GM12873 (cell line): ENCODE results near the gene WDR43.

ENCODE experiments used
- TF ChIP-seq, protein P1 (sequence below): IDR thresholded peaks from 2 replicates; pipeline ENCODE4 v1.5.1; 2012; ENCODE audit warnings: low read depth, mild to moderate bottlenecking, moderate library complexity, low read length, control low read depth; ENCODE audit not compliant: insufficient read depth; ENCODE audit errors: missing control alignments

The WDR43 gene

DNA sequence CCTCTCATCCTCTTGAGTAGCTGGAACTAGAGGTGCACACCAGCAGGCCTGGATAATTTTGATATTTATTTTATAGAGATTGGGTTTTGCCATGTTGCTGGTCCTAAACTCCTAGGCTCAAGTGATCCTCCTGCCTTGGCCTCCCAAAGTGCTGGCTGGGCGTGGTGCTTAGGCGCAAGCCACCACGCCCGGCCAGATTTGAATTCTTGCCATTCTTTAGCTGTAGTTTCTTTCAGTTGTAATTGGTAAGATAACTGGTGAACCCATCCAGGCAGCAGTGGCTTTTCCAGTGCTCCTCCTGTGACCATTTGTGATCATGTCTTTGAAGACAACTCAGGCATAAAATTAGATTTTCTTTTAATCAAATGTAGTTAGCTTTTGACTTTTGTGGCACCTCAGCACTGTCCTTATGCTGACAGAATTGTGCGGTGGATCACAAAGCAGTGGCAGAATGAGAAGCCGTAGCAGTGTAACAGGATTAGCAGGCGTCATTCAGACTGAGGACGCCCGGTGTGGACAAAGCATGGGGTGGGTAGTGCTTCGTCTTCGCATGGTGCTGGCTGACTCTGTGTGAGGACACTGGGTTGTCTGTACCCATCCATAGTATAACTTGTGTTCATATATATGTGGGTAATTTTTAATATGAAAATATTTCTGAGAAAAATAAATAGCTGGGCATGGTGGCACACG, 56.6 kb downstream of the WDR43 start:
- TF ChIP-seq, protein P1, sequence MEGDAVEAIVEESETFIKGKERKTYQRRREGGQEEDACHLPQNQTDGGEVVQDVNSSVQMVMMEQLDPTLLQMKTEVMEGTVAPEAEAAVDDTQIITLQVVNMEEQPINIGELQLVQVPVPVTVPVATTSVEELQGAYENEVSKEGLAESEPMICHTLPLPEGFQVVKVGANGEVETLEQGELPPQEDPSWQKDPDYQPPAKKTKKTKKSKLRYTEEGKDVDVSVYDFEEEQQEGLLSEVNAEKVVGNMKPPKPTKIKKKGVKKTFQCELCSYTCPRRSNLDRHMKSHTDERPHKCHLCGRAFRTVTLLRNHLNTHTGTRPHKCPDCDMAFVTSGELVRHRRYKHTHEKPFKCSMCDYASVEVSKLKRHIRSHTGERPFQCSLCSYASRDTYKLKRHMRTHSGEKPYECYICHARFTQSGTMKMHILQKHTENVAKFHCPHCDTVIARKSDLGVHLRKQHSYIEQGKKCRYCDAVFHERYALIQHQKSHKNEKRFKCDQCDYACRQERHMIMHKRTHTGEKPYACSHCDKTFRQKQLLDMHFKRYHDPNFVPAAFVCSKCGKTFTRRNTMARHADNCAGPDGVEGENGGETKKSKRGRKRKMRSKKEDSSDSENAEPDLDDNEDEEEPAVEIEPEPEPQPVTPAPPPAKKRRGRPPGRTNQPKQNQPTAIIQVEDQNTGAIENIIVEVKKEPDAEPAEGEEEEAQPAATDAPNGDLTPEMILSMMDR: no peak

DNA sequence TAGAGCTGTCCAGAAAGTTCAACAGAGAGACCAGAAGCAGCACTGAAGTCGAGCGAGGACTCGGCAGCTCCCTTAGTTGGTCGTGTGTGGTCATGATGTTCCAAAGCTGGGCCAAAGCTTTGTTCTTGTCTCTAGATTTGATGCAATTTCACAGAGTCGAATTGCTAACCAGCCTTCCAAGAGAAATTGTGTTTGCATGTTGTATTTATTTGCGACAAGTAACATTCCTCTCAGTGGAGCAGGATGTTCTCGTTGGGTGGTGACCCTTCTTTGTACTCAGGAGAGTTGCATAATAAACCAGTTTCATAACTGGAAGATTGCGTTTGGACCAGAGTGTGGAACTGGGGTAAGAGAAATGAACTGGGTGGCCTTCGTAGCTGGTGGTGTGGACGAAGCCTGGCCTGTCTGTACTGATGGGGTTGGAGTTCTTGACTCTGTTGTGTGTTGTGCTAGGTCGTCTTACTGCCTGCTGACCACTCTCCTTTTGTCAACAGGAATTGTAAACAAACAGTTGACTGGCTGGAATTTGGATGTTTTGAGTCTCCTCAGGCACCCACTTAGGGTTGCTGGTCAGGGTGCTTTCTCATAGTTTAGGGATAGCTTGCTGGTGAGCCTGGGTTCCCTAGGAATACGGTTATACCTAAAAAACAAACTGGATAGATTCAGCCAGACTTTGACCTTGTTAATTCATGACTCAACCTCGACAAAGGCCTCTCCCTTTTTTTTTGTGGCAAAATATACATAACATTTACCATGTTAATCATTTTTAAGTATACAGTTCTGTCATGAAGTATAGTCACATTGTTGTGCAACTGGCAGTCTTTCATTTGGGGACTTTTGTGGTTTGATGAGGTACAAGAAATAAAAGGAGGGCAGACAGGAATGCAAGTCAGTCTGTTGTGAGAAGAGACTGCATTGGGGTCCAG, 57.7 kb downstream of the WDR43 start:
- TF ChIP-seq, protein P1: peak; percentile 13

DNA sequence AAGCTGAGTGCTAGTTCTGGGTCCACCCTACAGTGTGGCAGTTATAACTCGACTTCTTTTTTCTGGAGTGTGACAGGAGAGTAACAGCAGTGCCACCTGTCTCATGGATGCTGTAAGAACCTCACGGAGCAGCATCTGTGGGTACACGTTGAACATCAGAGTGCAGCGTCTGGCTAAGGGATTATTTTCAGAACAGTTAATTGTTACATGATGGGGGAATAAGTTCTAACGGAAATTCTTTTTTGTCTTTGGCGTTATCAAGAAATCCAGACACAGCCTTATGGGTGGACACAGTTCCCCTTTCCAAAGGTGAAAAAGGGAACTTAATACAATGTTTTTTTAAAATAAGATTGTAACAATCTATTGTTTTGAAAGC, 58.4 kb downstream of the WDR43 start:
- TF ChIP-seq, protein P1: no peak

DNA sequence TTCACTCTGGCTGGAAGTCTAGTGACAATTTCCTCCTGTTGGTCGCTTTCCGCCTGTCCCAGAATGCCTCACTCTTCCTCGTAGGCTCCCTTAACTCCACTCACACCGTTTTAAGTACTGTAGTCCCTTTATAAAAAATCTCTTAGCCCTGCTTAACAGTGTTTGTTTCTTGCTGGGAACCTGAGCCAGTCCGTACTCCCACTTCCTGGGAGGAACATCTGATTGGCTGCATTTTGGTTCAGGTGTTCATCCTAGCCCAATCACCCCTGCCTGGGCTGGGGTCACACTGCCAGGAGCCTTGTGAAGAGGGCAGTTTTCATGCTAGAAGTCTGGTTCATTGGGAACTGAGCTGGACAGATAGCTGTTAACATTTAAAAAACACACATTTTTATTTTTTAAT, 61.0 kb downstream of the WDR43 start:
- TF ChIP-seq, protein P1: no peak

DNA sequence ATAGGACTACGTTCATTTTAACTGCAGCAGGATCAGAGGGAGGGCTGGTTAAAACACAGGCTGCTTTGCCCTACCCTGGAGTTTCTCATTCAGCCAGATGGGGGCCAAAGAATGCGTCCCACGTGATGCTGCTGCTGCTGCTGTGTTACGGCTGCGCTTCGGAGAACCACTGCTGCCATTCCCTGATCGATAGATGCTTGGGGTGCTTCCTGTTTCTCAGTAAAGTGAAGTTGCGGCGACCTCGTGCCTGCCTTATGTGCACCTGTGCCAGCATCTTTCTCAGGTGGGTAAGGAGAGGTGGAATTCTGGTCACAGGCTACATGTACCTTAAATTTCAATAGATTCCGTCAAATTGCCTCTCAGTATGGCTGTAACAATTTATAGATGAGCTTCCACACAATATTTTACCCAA, 62.0 kb downstream of the WDR43 start:
- TF ChIP-seq, protein P1: peak; percentile 31

DNA sequence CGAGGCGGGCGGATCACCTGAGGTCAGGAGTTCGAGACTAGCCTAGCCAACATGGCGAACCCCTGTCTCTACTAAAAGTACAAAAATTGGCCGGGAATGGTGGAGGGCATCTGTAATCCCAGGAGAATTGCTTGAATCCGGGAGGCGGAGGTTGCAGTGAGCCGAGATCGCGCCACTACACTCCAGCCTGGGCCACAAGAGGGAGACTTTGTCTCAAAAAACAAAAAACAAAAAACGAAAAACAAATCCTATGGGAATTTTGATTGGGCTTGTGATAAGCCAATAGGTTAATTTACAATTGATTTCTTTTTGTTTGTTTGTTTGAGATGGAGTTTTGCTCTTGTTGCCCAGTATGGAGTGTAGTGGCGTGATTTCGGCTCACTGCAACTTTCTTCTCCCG, 62.4 kb downstream of the WDR43 start:
- TF ChIP-seq, protein P1: no peak

DNA sequence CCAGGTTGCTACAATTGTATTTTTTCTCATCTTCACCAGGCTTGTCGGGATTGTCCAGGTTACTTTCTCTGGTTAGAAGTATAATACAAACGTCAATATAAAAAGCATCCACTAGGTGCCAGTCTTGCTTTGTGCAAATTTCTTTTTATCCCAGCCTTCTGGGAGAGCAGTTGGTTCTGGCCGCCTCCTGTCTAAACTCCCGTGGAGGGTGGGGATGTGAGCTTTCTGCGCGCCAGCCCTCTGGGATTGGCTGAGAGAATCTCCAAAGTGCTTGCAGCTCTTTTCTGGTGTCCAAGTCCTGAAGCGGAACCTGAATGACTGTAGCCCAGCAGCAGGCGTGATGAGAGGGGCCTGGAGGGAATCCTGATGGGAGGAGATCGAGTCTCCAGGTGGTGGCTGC, 64.2 kb downstream of the WDR43 start:
- TF ChIP-seq, protein P1: peak; percentile 58
